Ascending aorta (tissue), 2 donors: ENCODE data around the gene PLCG1. TPM values are rescaled to one million over a fixed set of nuclear protein-coding genes. Genes with fewer than 3 reads are reported as not detected.

Experiments
- DNase-seq, 2 donors: peaks; one replicate each; pipeline ENCODE4 v3.0.0-alpha.2; 2019; ENCODE audit warnings: low spot score in 2 of 2
- H3K27ac ChIP-seq, 2 donors: fragments of 200-600 bp; sonication (generic); one replicate each; pipeline ENCODE4 v1.5.1; 2016 to 2017; ENCODE audit warnings: mild to moderate bottlenecking in 1 of 2
- H3K27me3 ChIP-seq: fragments of 200-600 bp; sonication (generic); one replicate; pipeline ENCODE4 v1.5.1; 2017
- H3K36me3 ChIP-seq, 2 donors: fragments of 200-600 bp; sonication (generic); one replicate each; pipeline ENCODE4 v1.5.1; 2016
- H3K4me1 ChIP-seq, 2 donors: fragments of 200-600 bp; sonication (generic); one replicate each; pipeline ENCODE4 v1.5.1; 2016 to 2017; ENCODE audit warnings: mild to moderate bottlenecking in 1 of 2
- H3K4me3 ChIP-seq, 2 donors: fragments of 200-600 bp; sonication (generic); one replicate each; pipeline ENCODE4 v1.5.1; 2016 to 2017; ENCODE audit warnings: mild to moderate bottlenecking in 1 of 2
- H3K9me3 ChIP-seq, 2 donors: fragments of 200-600 bp; sonication (generic); one replicate each; pipeline ENCODE4 v1.5.1; 2016
- CTCF ChIP-seq, 3 experiments: fragments of 200-600 bp in 2 of 3; fragments of 450-650 bp in 1 of 3; sonication (generic) in 2 of 3; IDR thresholded peaks; one replicate each; pipeline ENCODE4 v1.5.1; 2016 to 2019; ENCODE audit warnings: antibody characterized with exemption in 3 of 3, mild to moderate bottlenecking in 1 of 3, moderate library complexity in 1 of 3
- intact Hi-C: fragments of 100-400 bp; cut with DNase I; formaldehyde crosslinking; loops from one replicate; pipeline ENCODE4 v1.15.1; 2023
- total RNA-seq: library from RNA; depleted of rRNA; stranded (reverse); fragments of >200 nt; gene quantifications from one replicate; pipeline ENCODE4 v1.1.0, GENCODE V29; 2016

The PLCG1 gene
- total RNA-seq, 1 donor from 2014 or later, result 168 TPM

GRCh38 chr20:41223112-41223511, 85.8 kb downstream of the PLCG1 start:
- DNase-seq, result no peak
- TF ChIP-seq CTCF (IDR thresholded peaks at IDR 0.05), result no peak
- intact Hi-C loops, result no loop called here
- H3K36me3 ChIP-seq, result no peaks in the 10 kb centered on the region
- H3K9me3 ChIP-seq, result no peaks in the 10 kb centered on the region
- no peak overlapping the region for H3K4me3 ChIP-seq
- no peaks in the 10 kb centered on the region for H3K27me3 ChIP-seq
- H3K4me1 ChIP-seq, result peaks cover 9 to 22% of the 10 kb centered on the region in 2 donors
- peak overlapping the region; percentile 73 to 81 for H3K27ac ChIP-seq

- intact Hi-C loops, result no loop called here
- TF ChIP-seq CTCF (IDR thresholded peaks at IDR 0.05), result no peak
- Histone ChIP-seq H3K9me3 (no peaks in the 10 kb centered on the region), H3K27ac (no peak overlapping the region), H3K4me1 (peaks cover 9 to 25% of the 10 kb centered on the region in 2 donors), H3K27me3 (no peaks in the 10 kb centered on the region), H3K4me3 (no peak overlapping the region), H3K36me3 (no peaks in the 10 kb centered on the region)
- no peak for DNase-seq
Observed at GRCh38 chr20:41224281-41224680, 86.9 kb downstream of the PLCG1 start.

- intact Hi-C loops, result no loop called here
- no peak overlapping the region for H3K4me3 ChIP-seq
- no peaks in the 10 kb centered on the region for H3K9me3 ChIP-seq
- no peak overlapping the region for H3K27ac ChIP-seq
- no peaks in the 10 kb centered on the region for H3K36me3 ChIP-seq
- peaks cover 12 to 33% of the 10 kb centered on the region in 2 donors for H3K4me1 ChIP-seq
- no peaks in the 10 kb centered on the region for H3K27me3 ChIP-seq
- DNase-seq, result no peak
- no peak for TF ChIP-seq CTCF (IDR thresholded peaks at IDR 0.05)
Observed at GRCh38 chr20:41225091-41225490, 87.7 kb downstream of the PLCG1 start.

- H3K4me3 ChIP-seq, result no peak overlapping the region
- H3K9me3 ChIP-seq, result no peaks in the 10 kb centered on the region
- no peak for TF ChIP-seq CTCF (IDR thresholded peaks at IDR 0.05)
- DNase-seq, result no peak
- intact Hi-C loops, result no loop called here
- H3K36me3 ChIP-seq, result no peaks in the 10 kb centered on the region
- peaks cover 14 to 41% of the 10 kb centered on the region in 2 donors for H3K4me1 ChIP-seq
- no peak overlapping the region for H3K27ac ChIP-seq
- no peaks in the 10 kb centered on the region for H3K27me3 ChIP-seq
Observed at GRCh38 chr20:41226426-41226825, 89.1 kb downstream of the PLCG1 start.

Other genes with a start within 250 kb of the PLCG1 start
- 9.4 TPM for gene TOP1, start 108.7 kb upstream of the PLCG1 start, total RNA-seq
- gene ZHX3, start 180.2 kb downstream of the PLCG1 start, total RNA-seq, result 53.3 TPM
- gene LPIN3, start 203.3 kb downstream of the PLCG1 start, total RNA-seq, result 63.0 TPM
- gene EMILIN3, start 229.3 kb downstream of the PLCG1 start, total RNA-seq, result 0.53 TPM